HuH-7.5 (cell line): ENCODE results near the gene RBM44.

Source experiments
- DNase-seq: peaks from one replicate; pipeline ENCODE4 v3.0.0; 2011; ENCODE audit warnings: low spot score

Gene RBM44

DNA sequence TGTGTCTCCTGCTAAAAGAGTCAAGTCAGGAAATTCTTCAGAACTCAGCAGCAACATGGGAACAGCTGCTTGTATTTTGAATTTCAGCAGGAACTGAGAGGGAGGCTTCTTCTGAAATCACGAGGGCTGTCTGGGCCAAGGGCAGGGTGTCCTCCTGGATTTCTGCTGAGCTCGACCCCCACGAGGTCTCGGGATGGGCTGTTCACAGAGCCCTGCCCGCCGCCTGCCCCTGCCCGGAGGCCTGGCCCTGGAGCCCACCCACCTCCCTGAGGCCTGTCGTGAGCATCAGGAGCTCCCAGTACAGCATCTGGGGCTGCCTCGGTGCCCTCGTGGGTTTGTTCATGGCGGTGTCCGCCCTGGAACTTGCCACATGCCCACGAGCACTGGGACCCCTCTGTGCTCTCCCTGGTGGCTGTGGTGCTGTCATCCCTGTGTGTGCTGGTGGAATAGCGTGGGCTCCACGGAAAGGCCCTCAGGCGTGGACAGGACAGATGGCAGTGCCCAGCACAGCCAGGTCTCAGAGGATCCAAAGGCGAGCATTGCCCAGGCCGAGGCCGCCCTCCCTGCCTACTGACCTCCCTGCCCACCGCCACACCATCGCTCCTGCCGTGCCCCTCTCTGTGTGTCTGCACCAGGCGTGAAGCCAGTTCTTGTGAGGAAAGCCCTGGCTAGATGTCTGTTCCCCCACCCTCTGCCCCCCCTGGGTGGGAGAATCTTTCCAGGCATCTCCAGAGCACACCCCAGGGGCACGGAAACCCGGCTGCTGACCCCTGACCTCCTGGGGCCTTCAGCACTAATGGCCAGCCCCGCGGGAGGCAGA is 86.7 kb downstream of the RBM44 start:
- no peak for DNase-seq

DNA sequence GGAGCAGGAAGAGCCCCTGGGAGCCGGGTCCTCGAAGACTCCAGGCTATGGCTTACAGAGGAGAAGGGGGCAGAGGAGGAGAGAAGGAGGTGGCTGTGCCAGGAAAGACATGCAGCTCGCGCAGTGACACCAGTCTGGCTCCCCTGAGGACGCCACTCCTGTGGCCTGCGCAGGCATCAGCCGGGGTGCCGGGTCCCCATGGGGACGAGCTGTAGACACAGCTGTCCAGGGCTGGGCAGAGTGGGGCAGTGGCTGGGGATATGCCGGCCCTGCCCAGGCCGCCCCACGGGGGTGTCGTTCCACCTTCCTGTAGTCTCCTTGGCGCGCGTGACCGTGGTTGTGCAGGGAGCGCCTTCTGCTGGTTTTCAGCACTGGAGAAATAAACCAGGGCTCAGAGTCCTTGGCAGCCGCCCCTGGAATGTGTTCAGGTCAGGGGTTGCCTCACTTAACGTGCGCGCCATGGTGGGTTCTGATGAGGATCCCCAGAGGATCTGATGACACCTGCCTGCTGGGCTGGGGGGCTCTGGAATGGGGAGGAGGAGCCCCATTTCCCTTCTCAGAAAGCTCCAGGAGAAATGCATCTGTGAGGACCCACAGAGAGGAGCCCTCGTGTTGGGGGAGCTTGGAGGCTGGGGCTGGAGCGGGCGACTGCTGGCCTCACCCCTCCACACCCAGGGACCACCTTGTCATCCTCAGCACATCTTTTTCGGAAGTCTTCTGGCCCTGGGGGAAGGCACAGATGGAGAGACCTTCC is 87.5 kb downstream of the RBM44 start:
- no peak for DNase-seq

DNA sequence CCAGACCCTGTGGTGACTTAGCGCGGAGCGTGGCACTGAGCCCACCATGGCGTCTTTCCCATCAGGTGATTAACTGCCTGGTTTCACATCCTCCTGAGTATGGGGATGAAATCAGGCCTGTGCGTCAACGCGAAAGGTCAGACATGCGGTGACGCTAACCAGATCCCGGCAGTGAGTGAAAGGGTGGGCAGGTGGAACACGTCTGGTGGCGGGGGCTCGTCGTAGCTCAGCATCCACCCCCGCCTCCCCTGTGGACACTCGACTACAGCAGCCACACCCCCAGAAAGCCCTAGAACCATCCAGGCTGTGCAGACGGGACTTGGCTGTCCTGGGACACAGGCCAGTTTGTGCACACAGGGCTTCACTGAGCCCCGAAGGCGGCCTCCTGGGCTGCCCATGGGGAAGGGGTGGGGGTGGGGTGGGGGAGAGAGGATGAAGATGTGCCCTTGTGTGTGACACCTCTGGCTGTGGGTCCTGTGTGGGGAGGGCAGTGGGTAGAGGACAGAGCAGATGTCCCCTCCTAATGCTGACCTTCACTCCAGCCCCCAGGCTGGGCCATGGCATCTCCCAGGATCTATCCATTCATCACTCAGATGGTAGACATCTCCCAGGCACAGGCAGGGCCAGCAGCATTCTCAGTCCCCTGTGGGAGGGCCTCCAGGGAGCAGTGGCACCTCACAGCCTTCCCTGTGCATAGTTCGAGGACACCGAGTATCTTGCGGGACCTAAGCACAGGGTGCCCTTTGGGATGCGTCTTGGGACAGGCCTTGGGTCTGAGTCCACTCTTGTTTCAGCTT is 88.3 kb downstream of the RBM44 start:
- no peak for DNase-seq

DNA sequence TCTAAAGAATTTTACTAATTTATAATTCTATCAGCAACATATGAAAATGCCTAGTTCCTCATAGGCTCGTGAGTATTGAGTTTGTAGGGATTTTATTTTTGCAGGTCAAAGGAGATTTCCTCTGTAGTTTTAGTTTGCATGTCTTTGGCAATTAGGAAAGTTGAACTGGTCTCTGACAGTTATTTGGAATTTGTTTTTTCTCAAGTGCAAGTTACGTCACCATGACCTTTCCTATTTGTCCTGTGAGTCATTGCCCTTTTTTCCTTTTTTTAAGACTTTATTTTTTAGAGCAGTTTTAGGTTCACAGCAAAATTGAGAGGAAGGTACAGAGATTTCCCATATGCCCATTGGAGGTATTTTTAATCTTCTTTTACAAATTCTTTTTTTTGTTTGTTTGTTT is 89.8 kb downstream of the RBM44 start:
- DNase-seq: no peak

DNA sequence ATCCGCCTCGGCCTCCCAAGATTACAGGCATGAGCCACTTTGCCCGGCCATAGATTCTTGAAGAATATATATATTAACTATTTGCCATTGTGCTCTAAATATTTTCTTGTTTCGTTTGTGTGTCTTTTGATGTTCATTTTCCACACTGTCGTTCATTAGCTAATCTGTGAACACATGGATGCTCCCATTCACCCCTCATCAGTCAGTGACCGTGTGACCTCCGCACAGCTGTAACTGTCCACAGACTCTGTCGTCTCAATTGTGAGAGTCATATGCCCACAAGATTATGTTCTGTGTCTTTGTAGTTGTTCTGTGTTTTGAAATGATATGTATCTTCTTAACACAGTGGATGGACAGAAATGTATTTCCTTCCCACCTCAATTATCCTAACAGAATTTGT is 90.4 kb downstream of the RBM44 start:
- no peak for DNase-seq

DNA sequence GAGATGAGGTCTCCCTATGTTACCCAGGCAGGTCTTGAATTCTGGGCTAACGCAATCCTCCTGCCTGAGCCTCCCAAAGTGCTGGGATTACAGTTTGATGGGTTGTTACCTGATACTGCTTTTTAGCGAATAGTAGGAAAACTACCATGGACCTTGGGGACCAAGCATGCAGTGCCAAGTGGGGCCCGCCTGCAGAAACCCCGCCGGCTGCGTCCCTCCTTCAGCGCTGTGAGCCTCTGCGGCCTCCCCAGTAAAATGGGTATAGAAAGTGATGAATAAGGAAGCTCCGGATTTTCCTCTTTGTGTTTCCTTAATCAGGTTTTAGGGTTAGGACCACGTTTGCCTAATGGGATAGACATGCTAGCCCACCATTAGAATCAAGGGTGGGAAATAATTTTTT is 91.2 kb downstream of the RBM44 start:
- no peak for DNase-seq
